ENCODE data around the gene CHD3.

Gene CHD3

DNA sequence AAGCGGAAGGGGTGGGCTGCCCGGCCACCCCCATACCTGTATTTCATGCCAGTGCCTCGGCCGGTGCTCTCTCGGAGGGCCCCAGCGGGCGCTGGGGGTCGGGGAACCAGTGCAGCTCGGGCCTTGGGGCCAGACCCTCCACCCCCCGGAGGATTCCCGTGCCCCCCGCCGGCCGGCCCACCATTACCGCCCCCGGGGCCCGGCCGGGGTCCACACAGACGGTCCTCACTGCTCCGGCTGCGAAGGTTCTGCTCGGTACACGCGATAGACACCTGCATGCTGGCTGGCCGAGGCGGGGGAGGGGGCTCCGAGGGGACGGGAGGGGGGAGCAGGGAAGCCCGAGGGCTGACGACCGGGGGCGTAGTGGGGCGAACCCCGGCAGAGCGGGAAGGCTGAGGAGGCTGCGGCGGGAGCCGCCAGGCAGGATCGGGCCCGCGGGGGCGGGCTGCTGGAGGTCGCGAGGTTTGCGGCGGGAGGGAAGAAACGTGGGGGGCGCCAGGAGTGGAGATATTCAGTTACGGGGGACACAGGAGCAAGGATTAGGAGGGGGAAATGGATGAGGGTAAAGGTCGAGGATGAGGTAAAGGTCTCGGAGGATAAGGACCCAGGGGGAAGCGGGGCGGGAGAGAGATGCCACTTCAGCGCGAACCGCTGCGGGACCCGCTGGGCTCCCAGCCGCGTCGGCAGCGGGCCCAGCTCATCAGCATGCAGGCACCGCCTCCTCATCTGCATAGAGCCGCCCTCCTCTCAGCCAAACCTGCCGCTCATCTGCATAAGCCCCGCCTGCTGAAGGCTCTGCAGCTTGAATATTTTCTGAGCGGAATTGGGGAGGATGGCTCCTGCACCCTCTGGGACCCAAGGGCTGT, 40.8 kb downstream of the CHD3 start, which contains the start of gene KCNAB3:
Gene KCNAB3 (minus strand): TSS at position 699 of the 866 bp plus-strand sequence. CDS start 421 bp downstream, at position 278.
- H3F3A ChIP-seq (ENCODE audit: insufficient read depth, low read length) = no peaks in the 10 kb centered on the region
- no peaks in the 10 kb centered on the region for H3K9me3 ChIP-seq (replicated peaks; ENCODE audit: insufficient read depth, low read length)
- no peak within 1 kb of the TSS for H3K4me3 ChIP-seq (ENCODE audit: low read length)
- H3K27ac ChIP-seq (ENCODE audit: low read length) = no peak within 1 kb of the TSS
- H2AFZ ChIP-seq (ENCODE audit: low read length) = no peak within 1 kb of the TSS
- H3K4me1 ChIP-seq (ENCODE audit: low read length) = peaks cover 11% of the 10 kb centered on the region
- H4K20me1 ChIP-seq (ENCODE audit: insufficient read depth, low read length) = no peaks in the 10 kb centered on the region
- TF ChIP-seq, protein P1, sequence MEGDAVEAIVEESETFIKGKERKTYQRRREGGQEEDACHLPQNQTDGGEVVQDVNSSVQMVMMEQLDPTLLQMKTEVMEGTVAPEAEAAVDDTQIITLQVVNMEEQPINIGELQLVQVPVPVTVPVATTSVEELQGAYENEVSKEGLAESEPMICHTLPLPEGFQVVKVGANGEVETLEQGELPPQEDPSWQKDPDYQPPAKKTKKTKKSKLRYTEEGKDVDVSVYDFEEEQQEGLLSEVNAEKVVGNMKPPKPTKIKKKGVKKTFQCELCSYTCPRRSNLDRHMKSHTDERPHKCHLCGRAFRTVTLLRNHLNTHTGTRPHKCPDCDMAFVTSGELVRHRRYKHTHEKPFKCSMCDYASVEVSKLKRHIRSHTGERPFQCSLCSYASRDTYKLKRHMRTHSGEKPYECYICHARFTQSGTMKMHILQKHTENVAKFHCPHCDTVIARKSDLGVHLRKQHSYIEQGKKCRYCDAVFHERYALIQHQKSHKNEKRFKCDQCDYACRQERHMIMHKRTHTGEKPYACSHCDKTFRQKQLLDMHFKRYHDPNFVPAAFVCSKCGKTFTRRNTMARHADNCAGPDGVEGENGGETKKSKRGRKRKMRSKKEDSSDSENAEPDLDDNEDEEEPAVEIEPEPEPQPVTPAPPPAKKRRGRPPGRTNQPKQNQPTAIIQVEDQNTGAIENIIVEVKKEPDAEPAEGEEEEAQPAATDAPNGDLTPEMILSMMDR (IDR thresholded peaks at IDR 0.05; ENCODE audit: low read length) = no peak
- TF ChIP-seq EZH2phosphoT487 (IDR thresholded peaks at IDR 0.05; ENCODE audit: low read length) (no peak), EZH2 (optimal IDR thresholded peaks at IDR 0.05; ENCODE audit: low read depth, low read length) (no peak)
- H3K9ac ChIP-seq (ENCODE audit: low read length) = no peak within 1 kb of the TSS
- H3K4me2 ChIP-seq (ENCODE audit: low read depth, low read length) = no peak within 1 kb of the TSS; the same call in 1 of the 2 replicates
- H3K27me3 ChIP-seq (replicated peaks; ENCODE audit: insufficient read depth, low read length) = no peaks in the 10 kb centered on the region
- H3K79me2 ChIP-seq (ENCODE audit: low read length) = peaks cover 23% of the 10 kb centered on the region
- no peaks in the 10 kb centered on the region for H3K36me3 ChIP-seq (replicated peaks; ENCODE audit: insufficient read depth, low read length)
- DNase-seq = no peak
- H3K9me2 ChIP-seq (replicated peaks; ENCODE audit: insufficient read depth, low read length) = no peaks in the 10 kb centered on the region

DNA sequence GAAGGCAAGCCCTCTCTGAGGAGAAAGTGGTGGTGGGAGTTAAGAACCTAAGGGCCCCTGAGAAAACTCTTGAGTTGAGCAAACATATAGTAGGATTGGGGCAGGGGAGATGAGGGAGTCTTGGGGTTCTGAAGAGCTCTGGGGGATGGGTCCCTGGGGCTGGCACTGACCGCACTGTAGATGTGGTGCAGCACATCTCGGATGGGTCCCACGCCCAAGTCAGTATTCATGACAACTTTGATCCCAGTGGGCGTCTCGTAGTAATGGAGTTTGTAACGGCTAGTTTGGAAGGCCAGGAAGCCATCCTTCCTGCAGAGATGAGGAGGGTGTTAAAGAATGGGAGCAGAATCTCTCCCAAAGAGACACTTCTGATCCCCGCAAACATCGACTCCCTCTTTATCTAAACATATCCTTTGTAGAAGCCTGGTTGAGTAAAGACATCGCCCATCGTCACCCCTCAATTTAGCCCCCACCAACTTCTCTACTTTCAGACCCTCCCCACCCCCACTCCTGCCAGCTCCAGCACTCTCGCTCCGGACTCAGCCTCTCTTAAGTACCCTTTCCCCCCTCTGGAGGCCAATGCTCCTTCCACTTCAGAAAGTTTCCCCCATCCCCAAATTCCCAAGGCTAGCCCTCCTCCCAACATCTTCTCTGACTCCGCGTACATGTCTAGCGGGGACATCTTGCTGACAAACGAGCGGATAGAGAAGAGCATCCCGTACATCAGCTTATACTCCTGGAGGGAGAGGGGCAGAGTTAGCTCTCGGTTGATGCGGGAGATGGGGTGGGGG, 42.4 kb downstream of the CHD3 start:
- no peaks in the 10 kb centered on the region for H4K20me1 ChIP-seq (ENCODE audit: insufficient read depth, low read length)
- H3K27ac ChIP-seq (ENCODE audit: low read length) = no peak overlapping the region
- H3K9me2 ChIP-seq (replicated peaks; ENCODE audit: insufficient read depth, low read length) = no peaks in the 10 kb centered on the region
- no peaks in the 10 kb centered on the region for H3K27me3 ChIP-seq (replicated peaks; ENCODE audit: insufficient read depth, low read length)
- H3K9me3 ChIP-seq (replicated peaks; ENCODE audit: insufficient read depth, low read length) = no peaks in the 10 kb centered on the region
- H2AFZ ChIP-seq (ENCODE audit: low read length) = peak overlapping the region; percentile 66
- H3K4me1 ChIP-seq (ENCODE audit: low read length) = peaks cover 11% of the 10 kb centered on the region
- H3K4me2 ChIP-seq (ENCODE audit: low read depth, low read length) = peak overlapping the region; percentile 74
- peaks cover 23% of the 10 kb centered on the region for H3K79me2 ChIP-seq (ENCODE audit: low read length)
- no peaks in the 10 kb centered on the region for H3F3A ChIP-seq (ENCODE audit: insufficient read depth, low read length)
- no peaks in the 10 kb centered on the region for H3K36me3 ChIP-seq (replicated peaks; ENCODE audit: insufficient read depth, low read length)
- TF ChIP-seq EZH2 (optimal IDR thresholded peaks at IDR 0.05; ENCODE audit: low read depth, low read length) = no peak
- TF ChIP-seq, protein P1 (IDR thresholded peaks at IDR 0.05; ENCODE audit: low read length) = no peak
- no peak for TF ChIP-seq EZH2phosphoT487 (IDR thresholded peaks at IDR 0.05; ENCODE audit: low read length)
- peak overlapping the region; percentile 83 for H3K9ac ChIP-seq (ENCODE audit: low read length)
- DNase-seq = no peak
- H3K4me3 ChIP-seq (ENCODE audit: low read length) = peak overlapping the region; percentile 93

DNA sequence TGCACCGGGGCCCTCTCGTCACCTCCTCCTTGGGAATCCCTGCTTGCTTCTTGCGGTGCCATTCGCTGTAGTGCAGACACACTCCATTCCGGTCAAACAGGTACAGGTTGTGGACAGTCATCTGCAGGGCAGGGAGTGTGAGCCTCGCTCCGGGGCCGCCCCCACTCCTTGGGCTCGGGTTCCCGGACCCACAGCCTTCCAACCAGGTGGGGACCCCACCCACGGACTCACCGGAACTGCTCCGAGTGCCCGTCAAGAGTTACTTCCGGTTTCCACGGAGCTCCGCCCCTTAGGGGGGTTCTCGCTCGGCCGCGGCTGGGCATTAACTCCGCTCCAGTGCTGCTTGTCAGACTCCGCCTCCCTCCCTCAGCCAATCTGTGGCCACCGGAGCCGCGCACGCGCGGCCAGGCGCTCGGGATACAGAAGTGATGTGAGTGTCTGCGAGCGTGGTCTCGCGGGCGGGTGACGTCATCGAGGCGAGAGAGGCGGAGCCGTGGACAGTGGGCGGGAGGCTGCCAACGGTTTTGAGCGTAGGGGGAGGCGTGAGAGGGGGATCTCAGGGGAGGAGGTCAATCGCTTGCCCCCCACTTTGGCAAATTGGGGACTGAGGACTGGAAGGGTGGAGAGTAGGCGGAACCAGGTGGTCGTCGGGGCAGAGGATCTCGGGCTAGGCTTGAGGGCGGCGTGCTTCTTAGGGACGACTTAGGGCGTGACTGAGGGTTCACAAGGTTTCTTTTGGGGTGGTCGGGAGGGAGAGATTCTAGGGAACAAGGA, 43.3 kb downstream of the CHD3 start, which contains the start of the genes CNTROB and TRAPPC1:
Gene CNTROB (plus strand): TSS at position 498 of the 774 bp plus-strand sequence. CDS start 874 bp downstream, outside the sequence.
Gene TRAPPC1 (minus strand): TSS at position 238 of the 774 bp plus-strand sequence. CDS start 117 bp downstream, at position 121.
- H3K4me1 ChIP-seq (ENCODE audit: low read length) = peaks cover 11% of the 10 kb centered on the region
- DNase-seq = peak; percentile 99
- H4K20me1 ChIP-seq (ENCODE audit: insufficient read depth, low read length) = no peaks in the 10 kb centered on the region
- no peaks in the 10 kb centered on the region for H3K9me3 ChIP-seq (replicated peaks; ENCODE audit: insufficient read depth, low read length)
- H2AFZ ChIP-seq (ENCODE audit: low read length) = peak within 1 kb of the TSS; percentile 90
- no peaks in the 10 kb centered on the region for H3K9me2 ChIP-seq (replicated peaks; ENCODE audit: insufficient read depth, low read length)
- no peaks in the 10 kb centered on the region for H3K36me3 ChIP-seq (replicated peaks; ENCODE audit: insufficient read depth, low read length)
- H3K4me2 ChIP-seq (ENCODE audit: low read depth, low read length) = peak within 1 kb of the TSS; percentile 89
- no peaks in the 10 kb centered on the region for H3K27me3 ChIP-seq (replicated peaks; ENCODE audit: insufficient read depth, low read length)
- peaks cover 23% of the 10 kb centered on the region for H3K79me2 ChIP-seq (ENCODE audit: low read length)
- H3K9ac ChIP-seq (ENCODE audit: low read length) = peak within 1 kb of the TSS; percentile 83
- H3K27ac ChIP-seq (ENCODE audit: low read length) = peak within 1 kb of the TSS; percentile 35; the same call in 1 of the 2 replicates
- peak within 1 kb of the TSS; percentile 93 for H3K4me3 ChIP-seq (ENCODE audit: low read length)
- TF ChIP-seq, protein P1 (IDR thresholded peaks at IDR 0.05; ENCODE audit: low read length) = no peak
- TF ChIP-seq EZH2 (optimal IDR thresholded peaks at IDR 0.05; ENCODE audit: low read depth, low read length) (no peak), EZH2phosphoT487 (IDR thresholded peaks at IDR 0.05; ENCODE audit: low read length) (no peak)
- H3F3A ChIP-seq (ENCODE audit: insufficient read depth, low read length) = no peaks in the 10 kb centered on the region
